GM20000 (cell line): ENCODE results near the gene MFGE8.

Experiments used
- DNase-seq: peaks from one replicate; pipeline ENCODE4 v3.0.0; 2012; ENCODE audit warnings: low spot score
- CTCF ChIP-seq: IDR thresholded peaks from 2 replicates; pipeline ENCODE4 v1.5.1; 2012; ENCODE audit warnings: mild to moderate bottlenecking, control low read depth; ENCODE audit errors: extremely low read depth, missing control alignments

MFGE8 gene

GRCh38 chr15:88909956-88910831, 3.0 kb downstream of the MFGE8 start:
- TF ChIP-seq CTCF, result no peak
- peak; percentile 8 for DNase-seq

- DNase-seq, result no peak
- no peak for TF ChIP-seq CTCF
Observed at GRCh38 chr15:88908697-88909621, 4.2 kb downstream of the MFGE8 start.

GRCh38 chr15:88908123-88908522, 5.1 kb downstream of the MFGE8 start:
- DNase-seq, result no peak

GRCh38 chr15:88907111-88907510, 6.1 kb downstream of the MFGE8 start:
- TF ChIP-seq CTCF, result no peak
- peak; percentile 4 for DNase-seq

More at GRCh38 chr15:88908123-88908522, 5.1 kb downstream of the MFGE8 start:
- no peak for TF ChIP-seq CTCF

GRCh38 chr15:88906551-88906950, 6.6 kb downstream of the MFGE8 start:
- no peak for DNase-seq
- TF ChIP-seq CTCF, result no peak

GRCh38 chr15:88906130-88906529, 7.0 kb downstream of the MFGE8 start:
- TF ChIP-seq CTCF, result no peak
- DNase-seq, result no peak

- DNase-seq, result no peak
- TF ChIP-seq CTCF, result no peak
Observed at GRCh38 chr15:88905576-88905975, 7.6 kb downstream of the MFGE8 start.
